GM06990 (cell line): ENCODE results near the gene ALDH1B1.

Experiments used
- DNase-seq: peaks from one replicate; pipeline ENCODE4 v3.0.0-alpha.2; 2011; ENCODE audit not compliant: insufficient read length; ENCODE audit errors: extremely low read depth
- H3K27me3 ChIP-seq: replicated peaks from 2 replicates; pipeline ENCODE4 v1.6.0; 2011; ENCODE audit warnings: low read length; ENCODE audit not compliant: control insufficient read depth, insufficient read depth
- H3K36me3 ChIP-seq: 2 replicates; pipeline ENCODE4 v1.5.1; 2011; ENCODE audit warnings: low read length; ENCODE audit not compliant: control insufficient read depth, insufficient read depth
- H3K4me3 ChIP-seq: replicated peaks from 2 replicates; pipeline ENCODE4 v1.5.1; 2011; ENCODE audit warnings: low read depth, mild to moderate bottlenecking, control low read depth, low read length
- CTCF ChIP-seq: IDR thresholded peaks from 2 replicates; pipeline ENCODE4 v1.5.1; 2011; ENCODE audit warnings: low read length, control low read depth, mild to moderate bottlenecking, inconsistent platforms; ENCODE audit not compliant: insufficient read depth, poor library complexity, severe bottlenecking

The ALDH1B1 gene

GRCh38 chr9:38447703-38448102 is 55.2 kb downstream of the ALDH1B1 start:
- TF ChIP-seq CTCF: no peak
- no peak for DNase-seq
- Histone ChIP-seq H3K4me3 (no peak overlapping the region), H3K27me3 (no peaks in the 10 kb centered on the region), H3K36me3 (no peaks in the 10 kb centered on the region)
